GM18909 (cell line): Measurements from ENCODE around the gene BAG1.

Experiments used
- ATAC-seq: cut with Tn5 transposase; IDR thresholded peaks from one replicate; pipeline ENCODE4 v1.9.1; 2021; ENCODE audit warnings: mild to moderate bottlenecking; ENCODE audit not compliant: unreplicated experiment, poor library complexity

Gene BAG1

DNA sequence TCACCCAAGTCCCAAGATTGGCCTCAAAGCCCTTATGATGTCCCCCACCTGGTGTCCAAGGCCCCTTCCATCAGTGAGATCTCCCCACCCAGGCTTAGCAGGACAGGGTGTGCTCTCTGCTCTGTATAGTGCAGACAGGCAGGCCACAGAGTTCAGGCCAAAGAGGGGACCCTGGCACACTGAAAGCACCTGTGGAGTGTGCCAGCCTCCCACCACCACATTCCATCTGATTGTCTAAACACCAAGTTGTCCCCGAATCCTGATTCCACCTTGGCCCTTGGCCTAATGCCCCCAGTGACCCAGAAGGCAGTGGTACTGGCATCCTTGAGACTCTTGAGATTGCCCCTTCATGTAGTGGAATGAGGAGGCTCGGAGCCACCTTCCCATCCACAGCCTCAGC is 19.2 kb downstream of the BAG1 start:
- ATAC-seq, result no peak

DNA sequence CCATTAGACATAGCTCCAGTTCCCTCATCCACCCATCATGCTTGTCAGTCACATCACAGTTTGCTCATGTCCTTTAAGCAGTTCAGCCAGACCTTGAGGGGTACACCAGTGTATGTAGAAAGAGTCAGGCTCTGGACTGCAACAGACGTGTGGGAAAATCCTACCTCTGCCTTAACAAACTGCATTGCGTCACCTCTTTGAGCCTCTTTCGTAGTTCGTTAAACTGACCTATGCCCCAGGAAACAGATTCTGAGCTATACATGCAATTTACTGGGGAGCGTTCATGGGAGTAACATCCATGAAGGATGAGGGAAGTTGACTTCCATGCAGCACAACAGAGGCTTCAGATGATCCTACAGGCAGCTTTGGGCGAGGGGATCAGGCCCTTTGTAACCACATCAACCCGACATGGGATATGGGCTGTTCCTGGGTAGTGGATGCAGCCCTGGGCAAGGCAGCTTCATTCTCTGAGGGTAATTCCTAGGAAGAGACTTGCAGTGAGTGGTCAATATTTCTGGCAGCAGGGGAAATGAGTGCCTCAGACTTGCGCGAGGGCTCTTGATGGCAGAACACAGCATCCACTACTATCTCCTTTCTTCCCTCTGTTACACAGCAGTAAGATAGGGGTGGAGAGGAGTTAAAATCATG is 20.2 kb downstream of the BAG1 start:
- no peak for ATAC-seq

GRCh38 chr9:33242609-33243134 is 21.8 kb downstream of the BAG1 start:
- no peak for ATAC-seq

- ATAC-seq, result no peak
Measured at GRCh38 chr9:33241298-33241697, 23.2 kb downstream of the BAG1 start.

DNA sequence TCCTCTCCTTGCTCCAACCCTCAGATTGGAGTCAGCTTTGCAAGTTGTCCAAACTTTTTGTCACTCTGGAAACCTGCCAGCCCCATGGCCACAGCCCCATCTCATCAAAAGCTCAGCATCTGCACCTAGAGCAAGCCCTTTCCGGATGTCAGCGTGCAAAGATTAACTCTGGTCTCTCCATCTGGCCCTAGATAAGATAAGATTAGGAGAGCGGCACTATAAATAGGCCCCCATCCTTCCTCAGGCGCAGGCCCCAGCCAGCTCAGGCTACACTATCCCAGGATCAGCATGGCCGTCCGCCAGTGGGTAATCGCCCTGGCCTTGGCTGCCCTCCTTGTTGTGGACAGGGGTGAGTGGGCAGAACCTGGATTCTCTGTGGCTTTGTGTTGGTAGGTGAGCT is 24.6 kb downstream of the BAG1 start, which contains the start of gene SPINK4:
Gene SPINK4, plus strand, starts transcription at position 247 of the 400 bp plus-strand sequence. Its CDS starts 42 bp downstream, at position 289.
- ATAC-seq, result no peak

- no peak for ATAC-seq
Measured at GRCh38 chr9:33236571-33236970, 27.9 kb downstream of the BAG1 start.

DNA sequence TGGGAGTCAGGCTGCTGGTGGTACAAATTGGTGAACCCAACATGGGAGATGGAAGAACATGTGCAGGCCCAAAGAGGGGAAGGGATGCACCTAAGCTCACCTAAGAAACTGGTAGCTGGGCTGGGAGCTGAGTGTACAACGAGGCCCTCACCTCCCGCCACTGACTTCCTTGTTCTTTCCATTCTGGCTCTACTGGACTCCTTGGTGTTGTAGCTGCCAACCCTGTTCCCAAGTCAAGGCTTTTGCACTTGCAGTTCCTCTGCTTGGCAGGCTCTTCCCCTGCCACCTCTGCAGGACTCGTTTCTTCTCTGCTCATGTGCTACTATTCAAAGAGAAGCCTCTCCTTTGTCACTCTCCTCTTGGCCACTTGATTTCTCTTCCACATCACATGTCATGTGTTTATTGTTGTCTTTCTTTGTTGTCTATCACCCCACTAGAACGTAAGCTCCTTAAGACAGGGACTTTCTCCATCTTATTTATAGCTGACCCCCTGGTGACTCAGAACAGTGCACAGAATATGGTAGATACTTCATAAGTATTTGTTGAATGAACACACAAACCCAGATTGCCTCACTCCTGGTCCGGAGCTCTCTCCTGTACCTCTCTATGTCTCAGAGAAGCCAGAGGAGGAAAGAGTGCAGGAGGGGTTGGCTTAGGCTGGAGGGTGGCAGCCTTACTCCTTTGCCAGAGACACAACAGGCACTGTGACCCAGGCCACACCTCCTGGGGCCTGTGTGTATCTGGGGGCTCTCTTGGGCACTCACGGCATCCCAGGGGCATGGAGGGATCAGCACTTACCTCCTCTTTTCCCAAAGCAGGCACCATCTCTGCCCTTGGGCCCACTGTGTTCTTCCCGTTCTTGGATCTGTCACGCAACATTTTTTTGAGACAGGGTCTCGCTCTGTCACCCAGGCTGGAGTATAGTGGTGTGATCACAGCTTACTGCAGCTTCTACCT is 29.7 kb downstream of the BAG1 start:
- no peak for ATAC-seq

GRCh38 chr9:33233626-33234342 is 30.7 kb downstream of the BAG1 start:
- no peak for ATAC-seq

DNA sequence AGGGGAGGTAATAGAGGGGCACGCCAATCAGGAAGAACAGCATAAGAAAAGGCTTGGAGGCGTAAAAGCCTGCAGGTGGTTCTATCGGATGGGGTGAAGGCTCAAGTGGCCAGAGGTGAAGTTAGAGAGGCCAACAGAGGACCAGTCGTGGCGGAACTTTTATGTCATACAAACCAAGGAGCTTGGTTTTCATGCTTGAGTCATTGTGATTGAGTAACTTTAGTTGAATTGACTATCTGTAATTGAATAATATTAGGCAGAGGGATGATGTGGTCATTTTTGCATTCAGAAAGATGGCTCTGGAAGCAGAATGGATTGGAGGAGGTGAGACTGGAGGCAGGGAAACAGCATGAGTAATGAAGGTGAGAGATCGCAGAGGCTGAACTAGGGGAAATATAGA is 31.7 kb downstream of the BAG1 start:
- ATAC-seq, result no peak

DNA sequence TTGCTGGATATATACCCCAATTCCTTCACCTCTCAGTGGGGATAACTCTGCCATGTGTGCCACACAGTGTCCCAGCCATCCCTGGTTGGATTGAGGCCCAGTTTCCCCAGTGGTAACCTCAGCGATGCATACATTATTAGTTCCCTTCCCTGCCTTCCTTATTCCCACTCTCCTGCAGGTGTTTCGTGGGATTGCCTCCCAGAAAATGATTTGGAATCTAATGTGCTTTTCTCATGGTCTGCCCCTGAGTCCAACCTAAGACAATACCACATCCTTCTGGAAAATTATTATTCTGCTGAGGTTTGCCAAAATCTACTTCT is 32.9 kb downstream of the BAG1 start:
- ATAC-seq, result no peak

DNA sequence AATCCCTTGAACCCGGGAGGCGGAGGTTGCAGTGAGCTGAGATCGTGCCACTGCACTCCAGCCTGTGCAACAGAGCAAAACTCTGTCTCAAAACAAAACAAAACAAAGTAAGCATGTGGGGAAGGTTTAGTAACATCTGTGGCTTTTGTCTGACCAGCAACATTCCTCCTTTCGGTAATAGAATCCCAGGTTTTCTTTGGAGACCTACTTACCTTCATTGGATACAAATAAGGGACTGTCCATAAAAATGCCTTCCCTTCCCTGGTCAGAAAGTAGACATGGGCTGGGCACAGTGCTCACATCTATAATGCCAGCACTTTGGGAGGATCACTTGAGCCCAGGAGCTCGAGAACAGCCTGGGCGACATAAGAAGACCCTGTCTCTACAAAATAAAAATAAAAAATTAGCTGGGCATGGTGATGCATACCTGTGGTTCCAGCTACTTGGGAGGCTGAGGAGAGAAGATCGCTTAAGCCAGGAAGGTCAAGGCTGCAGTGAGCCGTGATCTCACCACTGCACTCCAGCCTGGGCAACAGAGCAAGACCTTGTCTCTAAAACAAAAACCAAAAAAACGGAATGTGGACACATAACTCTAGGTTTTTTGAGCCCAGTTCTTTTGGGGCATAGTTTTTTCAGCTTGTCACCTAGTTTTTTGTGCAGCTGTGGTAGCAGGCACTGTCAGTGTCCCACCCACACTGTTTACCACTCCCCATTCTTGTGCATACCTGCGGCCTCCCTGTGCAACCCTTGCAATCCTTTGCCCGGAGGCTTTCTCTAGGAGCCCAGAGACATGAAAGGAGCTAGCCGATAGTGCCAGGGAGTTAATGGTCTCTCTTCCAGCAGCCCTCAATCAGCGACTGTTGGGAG is 33.5 kb downstream of the BAG1 start:
- ATAC-seq, result no peak

- ATAC-seq, result no peak
Measured at GRCh38 chr9:33229359-33230114, 35.0 kb downstream of the BAG1 start.

DNA sequence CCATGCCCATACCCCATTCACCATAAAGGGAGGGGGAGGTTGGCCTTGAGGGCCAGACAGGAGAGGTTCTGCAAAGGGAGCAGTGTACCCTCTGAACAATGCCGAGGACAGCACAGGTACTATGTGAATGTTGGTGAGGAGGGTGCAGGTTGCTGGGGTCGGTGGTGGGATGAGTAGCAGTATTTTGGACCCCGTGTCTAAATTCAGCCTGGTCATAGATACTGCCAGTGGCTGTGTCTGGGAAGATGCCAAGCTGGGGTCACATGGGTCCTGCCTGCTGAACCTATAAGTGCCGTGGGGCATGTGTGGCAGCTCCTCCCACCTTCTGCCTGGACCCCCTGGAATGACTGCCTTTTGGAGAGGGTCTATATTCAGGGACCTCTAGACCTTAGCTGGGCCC is 35.9 kb downstream of the BAG1 start:
- no peak for ATAC-seq

DNA sequence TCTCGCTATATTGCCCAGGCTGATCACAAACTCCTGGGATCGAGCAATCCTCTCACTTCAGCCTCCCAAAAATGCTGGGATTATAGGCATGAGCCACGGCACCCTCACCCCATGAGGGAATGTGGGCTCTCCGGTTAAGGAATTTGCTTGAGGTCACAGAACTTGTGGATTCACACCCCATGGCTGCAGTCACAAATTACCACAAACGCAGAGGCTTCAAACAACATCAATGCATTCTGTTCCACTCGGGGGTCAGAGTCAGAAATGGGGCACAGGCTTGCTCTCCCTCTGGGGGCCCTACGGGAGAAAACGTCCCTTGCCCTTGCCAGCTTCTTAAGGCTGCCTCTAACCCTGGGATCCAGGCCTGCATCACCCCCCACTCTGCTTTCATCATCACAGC is 36.8 kb downstream of the BAG1 start:
- no peak for ATAC-seq

DNA sequence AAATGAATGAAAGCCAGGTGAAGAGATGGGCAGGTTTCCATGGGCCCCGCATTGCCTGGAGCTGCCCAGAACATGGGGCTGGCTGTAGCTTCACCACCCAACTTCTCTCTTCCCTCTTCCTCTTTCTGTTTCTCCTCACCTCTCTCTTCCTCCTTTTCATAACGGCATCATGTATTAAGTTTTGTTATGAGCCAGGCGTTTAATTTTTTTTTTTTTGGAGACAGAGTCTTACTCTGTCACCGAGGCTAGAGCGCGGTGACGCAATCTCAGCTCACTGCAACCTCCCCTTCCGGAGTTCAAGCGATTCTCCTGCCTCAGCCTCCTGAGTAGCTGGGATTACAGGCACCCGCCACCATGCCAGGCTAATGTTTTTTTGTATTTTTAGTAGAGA is 37.5 kb downstream of the BAG1 start:
- ATAC-seq, result peak; percentile 67

GRCh38 chr9:33225319-33226147 is 39.0 kb downstream of the BAG1 start:
- peak; percentile 34 for ATAC-seq

- ATAC-seq, result no peak
Measured at GRCh38 chr9:33223696-33224095, 40.8 kb downstream of the BAG1 start.

GRCh38 chr9:33222031-33222430 is 42.5 kb downstream of the BAG1 start:
- no peak for ATAC-seq

DNA sequence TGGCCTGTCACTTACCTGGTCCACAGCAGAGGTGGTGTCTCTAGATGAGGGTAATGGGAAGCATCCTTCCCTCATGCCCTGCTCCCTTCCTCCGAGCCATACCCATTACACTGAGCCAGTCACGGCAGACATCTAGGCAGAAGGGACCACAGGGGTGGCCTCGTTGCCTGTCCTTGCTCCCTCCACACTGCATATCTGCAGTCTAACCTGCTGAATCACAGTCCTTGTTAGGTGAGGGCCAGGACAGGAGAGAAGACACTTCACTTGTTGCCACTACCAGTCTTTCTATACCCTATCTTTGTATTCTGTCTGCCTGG is 43.0 kb downstream of the BAG1 start:
- no peak for ATAC-seq
